Measurements from ENCODE around the gene ANXA2.
"Not testable (repeated sequence)": the region's sequence is repeated elsewhere in the genome, so short reads cannot be mapped to it uniquely, and the experiment has no call there.

Gene ANXA2

GRCh38 chr15:60339236-60339635 lies 58.5 kb downstream of the ANXA2 start:
- no peak overlapping the region for H3K4me3 ChIP-seq (ENCODE audit: low read depth, low read length)
- no peak for TF ChIP-seq CTCF (IDR thresholded peaks at IDR 0.05; ENCODE audit: low read depth, low read length, missing control alignments)
- no peak for DNase-seq (ENCODE audit: low read depth)

- TF ChIP-seq CTCF (IDR thresholded peaks at IDR 0.05; ENCODE audit: low read depth, low read length, missing control alignments) = no peak
- no peak for DNase-seq (ENCODE audit: low read depth)
- H3K4me3 ChIP-seq (ENCODE audit: low read depth, low read length) = no peak overlapping the region
Measured at GRCh38 chr15:60338810-60339209, 59.0 kb downstream of the ANXA2 start.

GRCh38 chr15:60337076-60337475 lies 60.7 kb downstream of the ANXA2 start:
- TF ChIP-seq CTCF (IDR thresholded peaks at IDR 0.05; ENCODE audit: low read depth, low read length, missing control alignments) = no peak
- no peak overlapping the region for H3K4me3 ChIP-seq (ENCODE audit: low read depth, low read length)
- DNase-seq (ENCODE audit: low read depth) = no peak

GRCh38 chr15:60335296-60335695 lies 62.5 kb downstream of the ANXA2 start:
- DNase-seq (ENCODE audit: low read depth); H3K4me3 ChIP-seq (ENCODE audit: low read depth, low read length): not testable (repeated sequence)

- H3K4me3 ChIP-seq (ENCODE audit: low read depth, low read length) = no peak overlapping the region
- TF ChIP-seq CTCF (IDR thresholded peaks at IDR 0.05; ENCODE audit: low read depth, low read length, missing control alignments) = peak; percentile 44
- DNase-seq (ENCODE audit: low read depth) = no peak
Measured at GRCh38 chr15:60328852-60329443, 68.8 kb downstream of the ANXA2 start.

GRCh38 chr15:60326824-60327654 lies 70.7 kb downstream of the ANXA2 start:
- DNase-seq (ENCODE audit: low read depth) = no peak
- peak; percentile 86 for TF ChIP-seq CTCF (IDR thresholded peaks at IDR 0.05; ENCODE audit: low read depth, low read length, missing control alignments)
- H3K4me3 ChIP-seq (ENCODE audit: low read depth, low read length) = no peak overlapping the region

GRCh38 chr15:60326343-60326742 lies 71.4 kb downstream of the ANXA2 start:
- H3K4me3 ChIP-seq (ENCODE audit: low read depth, low read length) = no peak overlapping the region
- no peak for TF ChIP-seq CTCF (IDR thresholded peaks at IDR 0.05; ENCODE audit: low read depth, low read length, missing control alignments)
- DNase-seq (ENCODE audit: low read depth) = no peak
